B cell (primary cell): ENCODE measurements around the gene TNPO3. TPM values are rescaled to one million over a fixed set of nuclear protein-coding genes. Genes with fewer than 3 reads are reported as not detected.

Source experiments
- ATAC-seq: fragments of 200-7000 bp; cut with Tn5 transposase; one replicate; pipeline ENCODE4 v1.10.0; 2021; ENCODE audit warnings: low read depth, mild to moderate bottlenecking, moderate number of reproducible peaks, moderate library complexity
- CTCF ChIA-PET: fragments of 350-600 bp; sonication (Branson Sonifier 250); formaldehyde crosslinking; loops from one replicate; lab custom pipeline; 2021; ENCODE audit warnings: antibody characterized with exemption, inconsistent platforms; lab: Charles Lee
- POLR2A ChIA-PET: fragments of 350-600 bp; sonication (Branson Sonifier 250); formaldehyde crosslinking; loops from one replicate; lab custom pipeline; 2021; ENCODE audit warnings: antibody characterized with exemption; lab: Charles Lee
- DNase-seq: peaks from one replicate; pipeline ENCODE4 v3.0.0; 2013
- H2AFZ ChIP-seq: 2 replicates; pipeline ENCODE4 v1.6.1; 2012; ENCODE audit warnings: mild to moderate bottlenecking, low read depth, low read length; ENCODE audit not compliant: insufficient read depth, poor library complexity, severe bottlenecking
- H3K27ac ChIP-seq, 2 donors: 1 replicate in 1 of 2; 2 replicates in 1 of 2; pipeline ENCODE4 v1.5.1; 2012 to 2013; ENCODE audit warnings: low read length in 2 of 2, mild to moderate bottlenecking in 2 of 2, moderate library complexity in 1 of 2
- H3K27me3 ChIP-seq, 4 experiments: fragments of 200-600 bp in 1 of 4; sonication (generic) in 1 of 4; replicated peaks in 1 of 4; 1 replicate in 2 of 4; 2 replicates in 2 of 4; pipeline versions ENCODE4 v1.6.1 to v1.7.0; 2013 to 2016; ENCODE audit warnings: low read length in 3 of 4, mild to moderate bottlenecking in 2 of 4, mixed read lengths in 1 of 4, moderate library complexity in 1 of 4; ENCODE audit not compliant: insufficient read depth in 4 of 4, control insufficient read depth in 3 of 4; ENCODE audit errors: control extremely low read depth in 1 of 4
- H3K36me3 ChIP-seq, 2 experiments: replicated peaks in 1 of 2; 1 replicate in 1 of 2; 2 replicates in 1 of 2; pipeline versions ENCODE4 v1.6.1 to v1.7.1; 2013; ENCODE audit warnings: low read length in 1 of 2; ENCODE audit not compliant: insufficient read depth in 2 of 2, control insufficient read depth in 1 of 2; ENCODE audit errors: control extremely low read depth in 1 of 2, extremely low read depth in 1 of 2
- H3K4me1 ChIP-seq, 2 donors: fragments of 200-600 bp in 1 of 2; sonication (generic) in 1 of 2; 1 replicate in 1 of 2; 2 replicates in 1 of 2; pipeline versions ENCODE4 v1.5.1 to v1.6.1; 2013 to 2017; ENCODE audit warnings: low read length in 2 of 2; ENCODE audit not compliant: control insufficient read depth in 2 of 2, insufficient read depth in 2 of 2
- H3K4me2 ChIP-seq: replicated peaks from 2 replicates; pipeline ENCODE3; 2012; ENCODE audit warnings: mild to moderate bottlenecking, low read depth, low read length; ENCODE audit not compliant: poor library complexity, severe bottlenecking
- H3K4me3 ChIP-seq, 5 experiments: fragments of 200-600 bp in 1 of 5; sonication (generic) in 1 of 5; 1 replicate in 3 of 5; 2 replicates in 2 of 5; pipeline versions ENCODE4 v1.5.1 to v1.7.0; 2011 to 2016; ENCODE audit warnings: low read length in 4 of 5, mild to moderate bottlenecking in 4 of 5, low read depth in 2 of 5, control low read depth in 1 of 5, moderate library complexity in 1 of 5; ENCODE audit not compliant: insufficient read depth in 1 of 5; ENCODE audit errors: control extremely low read depth in 1 of 5, extremely low read depth in 1 of 5
- H3K79me2 ChIP-seq: fragments of 200-600 bp; sonication (generic); one replicate; pipeline ENCODE4 v1.6.0; 2016; ENCODE audit warnings: low read length; ENCODE audit not compliant: control insufficient read depth, insufficient read depth
- H3K9ac ChIP-seq: fragments of 200-600 bp; sonication (generic); 2 replicates; pipeline ENCODE4 v1.6.1; 2017; ENCODE audit warnings: mild to moderate bottlenecking, low read length, moderate library complexity
- H3K9me3 ChIP-seq, 3 donors: one replicate each; pipeline versions ENCODE4 v1.6.1 to v1.7.1; 2013; ENCODE audit warnings: low read length in 2 of 3; ENCODE audit not compliant: control insufficient read depth in 2 of 3, insufficient read depth in 1 of 3; ENCODE audit errors: control extremely low read depth in 1 of 3
- H4K20me1 ChIP-seq: 2 replicates; pipeline ENCODE4 v1.6.0; 2012; ENCODE audit warnings: mild to moderate bottlenecking, low read length; ENCODE audit not compliant: insufficient read depth, control insufficient read depth, poor library complexity, severe bottlenecking
- H3K27ac Mint-ChIP-seq: one replicate; pipeline ENCODE4 v1.8.0; 2021; ENCODE audit warnings: mixed read lengths
- H3K27me3 Mint-ChIP-seq: one replicate; pipeline ENCODE4 v1.8.0; 2021; ENCODE audit warnings: mixed read lengths
- H3K4me1 Mint-ChIP-seq: one replicate; pipeline ENCODE4 v1.8.0; 2021; ENCODE audit warnings: mixed read lengths
- H3K4me3 Mint-ChIP-seq: one replicate; pipeline ENCODE4 v1.8.0; 2021; ENCODE audit warnings: mixed read lengths
- H3K9me3 Mint-ChIP-seq: one replicate; pipeline ENCODE4 v1.8.0; 2022; ENCODE audit warnings: mixed read lengths; ENCODE audit not compliant: insufficient read depth
- CTCF ChIP-seq: fragments of 200-600 bp; IDR thresholded peaks from one replicate; pipeline ENCODE4 v1.8.0; 2022; ENCODE audit warnings: antibody characterized with exemption, mild to moderate bottlenecking
- EZH2 ChIP-seq: IDR thresholded peaks from 2 replicates; pipeline ENCODE4 v1.6.1; 2012; ENCODE audit warnings: borderline replicate concordance, low read depth, mild to moderate bottlenecking, moderate library complexity, low read length; ENCODE audit not compliant: insufficient read depth, poor library complexity, severe bottlenecking
- WGBS: methylation state at CpG from one replicate; pipeline ENCODE4 v1.1.5; 2013; ENCODE audit warnings: missing lambda C conversion rate; ENCODE audit not compliant: insufficient coverage; 5-methylcytosine and 5-hydroxymethylcytosine counted together
- intact Hi-C: fragments of 100-400 bp; cut with micrococcal nuclease; formaldehyde crosslinking; loops from one replicate; pipeline ENCODE4 v1.10.0; 2022
- polyA plus RNA-seq: library from polyadenylated mRNA; depleted of rRNA; stranded (reverse); fragments of >200 nt; gene quantifications from 2 replicates; pipeline ENCODE4 v1.2.3, GENCODE V29; 2012
- total RNA-seq, 2 donors: library from RNA; stranded (reverse); fragments of 120-200 nt in 1 of 2; gene quantifications; 1 replicate in 1 of 2; 2 replicates in 1 of 2; pipeline versions ENCODE4 v1.2.3 to v1.2.4, GENCODE V29; 2013 to 2022

The TNPO3 gene
- total and polyA plus RNA-seq, 2 donors (not counting 1 experiment from before 2014, with no cell fraction given): 19.0 to 48.3 TPM

GRCh38 chr7:129103561-129104324, 48.8 kb upstream of the TNPO3 start:
- Histone ChIP-seq H3K36me3 (no peaks in the 10 kb centered on the region), H3K4me1 (peaks cover 10 to 14% of the 10 kb centered on the region in 2 donors), H4K20me1 (no peaks in the 10 kb centered on the region), H2AFZ (no peak overlapping the region), H3K9ac (no peak overlapping the region), H3K4me2 (no peak overlapping the region), H3K79me2 (no peaks in the 10 kb centered on the region), H3K27ac (no peak overlapping the region), H3K27me3 (no peaks in the 10 kb centered on the region), H3K9me3 (no peaks in the 10 kb centered on the region), H3K4me3 (no peak overlapping the region)
- POLR2A ChIA-PET: no interaction called here
- ATAC-seq (no peak), DNase-seq (no peak)
- peaks cover 21% of the 10 kb centered on the region for H3K4me1 Mint-ChIP-seq
- H3K27ac Mint-ChIP-seq: peak overlapping the region; percentile 63
- H3K27me3 Mint-ChIP-seq: no peaks in the 10 kb centered on the region
- H3K9me3 Mint-ChIP-seq: no peaks in the 10 kb centered on the region
- TF ChIP-seq EZH2 (no peak), CTCF (no peak)
- 100% methylated on average over 2 of the region's 4 CpGs for WGBS
- intact Hi-C loops: no loop called here
- no peak overlapping the region for H3K4me3 Mint-ChIP-seq
- CTCF ChIA-PET: interaction anchor here (0.7 to 2.4 kb wide), 2 partner anchors 12 to 61 kb away, joined by 5 to 15 read pairs; no protein-coding TSS in a partner anchor

GRCh38 chr7:129101746-129102145, 46.8 kb upstream of the TNPO3 start:
- Mint-ChIP-seq H3K27ac (no peak overlapping the region), H3K4me1 (peaks cover 21% of the 10 kb centered on the region), H3K27me3 (no peaks in the 10 kb centered on the region), H3K4me3 (no peak overlapping the region), H3K9me3 (no peaks in the 10 kb centered on the region)
- Histone ChIP-seq H3K9me3 (no peaks in the 10 kb centered on the region), H3K4me2 (peak overlapping the region; percentile 42), H3K27ac (no peak overlapping the region), H3K4me1 (peaks cover 14% of the 10 kb centered on the region in 2 donors), H4K20me1 (no peaks in the 10 kb centered on the region), H2AFZ (no peak overlapping the region), H3K27me3 (no peaks in the 10 kb centered on the region), H3K9ac (no peak overlapping the region), H3K36me3 (no peaks in the 10 kb centered on the region), H3K79me2 (no peaks in the 10 kb centered on the region), H3K4me3 (no peak overlapping the region)
- CTCF ChIA-PET: interaction anchor here (0.7 to 2.4 kb wide), 4 partner anchors 10 to 222 kb away, joined by 3 to 15 read pairs (median 4); no protein-coding TSS in a partner anchor
- POLR2A ChIA-PET: interaction anchor here (0.7 kb wide), 1 partner anchor 62 kb away, joined by 7 read pairs; no protein-coding TSS in a partner anchor
- intact Hi-C loops: no loop called here
- ATAC-seq: no peak
- DNase-seq: no peak
- WGBS: no CpG with 5 or more reads among the region's 6 CpGs
- no peak for TF ChIP-seq CTCF
- no peak for TF ChIP-seq EZH2
